ENCODE data around the gene CDK16.

The CDK16 gene

GRCh38 chrX:47198026-47198686, 20.3 kb upstream of the CDK16 start:
- Histone ChIP-seq H3K4me1 (ENCODE audit: insufficient read depth, low read length) (peaks cover 21% of the 10 kb centered on the region; the same call in 1 of the 2 replicates), H3K27ac (ENCODE audit: low read depth, low read length) (peak overlapping the region; percentile 55), H3K27me3 (ENCODE audit: insufficient read depth, low read length) (no peaks in the 10 kb centered on the region), H3K36me3 (ENCODE audit: insufficient read depth, low read length) (peaks cover 76% of the 10 kb centered on the region), H3K4me3 (ENCODE audit: low read length) (peak overlapping the region; percentile 9), H3K9ac (ENCODE audit: low read depth, low read length) (peak overlapping the region; percentile 26; the same call in 1 of the 2 replicates), H3K9me3 (ENCODE audit: insufficient read depth, low read depth, low read length) (no peaks in the 10 kb centered on the region)
- WGBS = 77% methylated on average over 7 of the region's 10 CpGs

- Histone ChIP-seq H3K4me3 (ENCODE audit: low read length) (no peak overlapping the region), H3K36me3 (ENCODE audit: insufficient read depth, low read length) (peaks cover 80% of the 10 kb centered on the region)
Measured at GRCh38 chrX:47198687-47199080, 19.8 kb upstream of the CDK16 start.

GRCh38 chrX:47199286-47199685, 19.2 kb upstream of the CDK16 start:
- H3K27ac ChIP-seq (ENCODE audit: low read depth, low read length) = no peak overlapping the region
- no peak overlapping the region for H3K4me3 ChIP-seq (ENCODE audit: low read length)
- H3K9ac ChIP-seq (ENCODE audit: low read depth, low read length) = no peak overlapping the region; the same call in 1 of the 2 replicates
- H3K27me3 ChIP-seq (ENCODE audit: insufficient read depth, low read length) = no peaks in the 10 kb centered on the region
- H3K4me1 ChIP-seq (ENCODE audit: insufficient read depth, low read length) = peaks cover 21% of the 10 kb centered on the region; the same call in 1 of the 2 replicates
- WGBS = 97% methylated on average over 10 of the region's 10 CpGs
- H3K9me3 ChIP-seq (ENCODE audit: insufficient read depth, low read depth, low read length) = no peaks in the 10 kb centered on the region
- peaks cover 86% of the 10 kb centered on the region for H3K36me3 ChIP-seq (ENCODE audit: insufficient read depth, low read length)

More at GRCh38 chrX:47198687-47199080, 19.8 kb upstream of the CDK16 start:
- H3K9ac ChIP-seq (ENCODE audit: low read depth, low read length) = no peak overlapping the region
- no peak overlapping the region for H3K27ac ChIP-seq (ENCODE audit: low read depth, low read length)
- no peaks in the 10 kb centered on the region for H3K27me3 ChIP-seq (ENCODE audit: insufficient read depth, low read length)
- 93% methylated on average over 15 of the region's 15 CpGs for WGBS
- no peaks in the 10 kb centered on the region for H3K9me3 ChIP-seq (ENCODE audit: insufficient read depth, low read depth, low read length)
- peaks cover 21% of the 10 kb centered on the region; the same call in 1 of the 2 replicates for H3K4me1 ChIP-seq (ENCODE audit: insufficient read depth, low read length)

GRCh38 chrX:47200385-47201150, 17.9 kb upstream of the CDK16 start:
- Histone ChIP-seq H3K4me1 (ENCODE audit: insufficient read depth, low read length) (peaks cover 20% of the 10 kb centered on the region; the same call in 1 of the 2 replicates), H3K27me3 (ENCODE audit: insufficient read depth, low read length) (no peaks in the 10 kb centered on the region), H3K27ac (ENCODE audit: low read depth, low read length) (no peak overlapping the region), H3K36me3 (ENCODE audit: insufficient read depth, low read length) (peaks cover 95% of the 10 kb centered on the region), H3K4me3 (ENCODE audit: low read length) (no peak overlapping the region), H3K9ac (ENCODE audit: low read depth, low read length) (no peak overlapping the region), H3K9me3 (ENCODE audit: insufficient read depth, low read depth, low read length) (no peaks in the 10 kb centered on the region)
- WGBS = 95% methylated on average over 9 of the region's 9 CpGs

GRCh38 chrX:47201345-47201944, 17.0 kb upstream of the CDK16 start:
- peaks cover 12% of the 10 kb centered on the region; the same call in 1 of the 2 replicates for H3K4me1 ChIP-seq (ENCODE audit: insufficient read depth, low read length)
- no peak overlapping the region for H3K9ac ChIP-seq (ENCODE audit: low read depth, low read length)
- 94% methylated on average over 8 of the region's 9 CpGs for WGBS
- H3K36me3 ChIP-seq (ENCODE audit: insufficient read depth, low read length) = peaks cover 96% of the 10 kb centered on the region
- H3K27me3 ChIP-seq (ENCODE audit: insufficient read depth, low read length) = no peaks in the 10 kb centered on the region
- H3K27ac ChIP-seq (ENCODE audit: low read depth, low read length) = no peak overlapping the region
- H3K4me3 ChIP-seq (ENCODE audit: low read length) = no peak overlapping the region
- no peaks in the 10 kb centered on the region for H3K9me3 ChIP-seq (ENCODE audit: insufficient read depth, low read depth, low read length)

GRCh38 chrX:47202316-47202715, 16.2 kb upstream of the CDK16 start:
- Histone ChIP-seq H3K36me3 (ENCODE audit: insufficient read depth, low read length) (peaks cover 96% of the 10 kb centered on the region), H3K27me3 (ENCODE audit: insufficient read depth, low read length) (no peaks in the 10 kb centered on the region), H3K4me3 (ENCODE audit: low read length) (no peak overlapping the region), H3K4me1 (ENCODE audit: insufficient read depth, low read length) (peaks cover 9% of the 10 kb centered on the region; the same call in 1 of the 2 replicates), H3K9me3 (ENCODE audit: insufficient read depth, low read depth, low read length) (no peaks in the 10 kb centered on the region), H3K27ac (ENCODE audit: low read depth, low read length) (no peak overlapping the region), H3K9ac (ENCODE audit: low read depth, low read length) (no peak overlapping the region)
- 96% methylated on average over 11 of the region's 11 CpGs for WGBS

- WGBS = 93% methylated on average over 4 of the region's 4 CpGs
- H3K36me3 ChIP-seq (ENCODE audit: insufficient read depth, low read length) = peaks cover 96% of the 10 kb centered on the region
Measured at GRCh38 chrX:47202877-47203276, 15.6 kb upstream of the CDK16 start.

GRCh38 chrX:47204970-47205369, 13.5 kb upstream of the CDK16 start:
- H3K27me3 ChIP-seq (ENCODE audit: insufficient read depth, low read length) = no peaks in the 10 kb centered on the region
- no peak overlapping the region for H3K9ac ChIP-seq (ENCODE audit: low read depth, low read length)
- H3K4me1 ChIP-seq (ENCODE audit: insufficient read depth, low read length) = no peaks in the 10 kb centered on the region
- 89% methylated on average over 5 of the region's 5 CpGs for WGBS
- peaks cover 97% of the 10 kb centered on the region for H3K36me3 ChIP-seq (ENCODE audit: insufficient read depth, low read length)
- no peaks in the 10 kb centered on the region for H3K9me3 ChIP-seq (ENCODE audit: insufficient read depth, low read depth, low read length)
- H3K27ac ChIP-seq (ENCODE audit: low read depth, low read length) = no peak overlapping the region
- H3K4me3 ChIP-seq (ENCODE audit: low read length) = no peak overlapping the region

More at GRCh38 chrX:47202877-47203276, 15.6 kb upstream of the CDK16 start:
- H3K4me3 ChIP-seq (ENCODE audit: low read length) = no peak overlapping the region
- no peak overlapping the region for H3K27ac ChIP-seq (ENCODE audit: low read depth, low read length)
- H3K9ac ChIP-seq (ENCODE audit: low read depth, low read length) = no peak overlapping the region
- peaks cover 3% of the 10 kb centered on the region; the same call in 1 of the 2 replicates for H3K4me1 ChIP-seq (ENCODE audit: insufficient read depth, low read length)
- H3K27me3 ChIP-seq (ENCODE audit: insufficient read depth, low read length) = no peaks in the 10 kb centered on the region
- no peaks in the 10 kb centered on the region for H3K9me3 ChIP-seq (ENCODE audit: insufficient read depth, low read depth, low read length)

- peaks cover 97% of the 10 kb centered on the region for H3K36me3 ChIP-seq (ENCODE audit: insufficient read depth, low read length)
- no peak overlapping the region for H3K4me3 ChIP-seq (ENCODE audit: low read length)
- no peaks in the 10 kb centered on the region for H3K27me3 ChIP-seq (ENCODE audit: insufficient read depth, low read length)
Measured at GRCh38 chrX:47206316-47206715, 12.2 kb upstream of the CDK16 start.

GRCh38 chrX:47208108-47208507, 10.4 kb upstream of the CDK16 start:
- no peaks in the 10 kb centered on the region for H3K4me1 ChIP-seq (ENCODE audit: insufficient read depth, low read length)
- H3K9ac ChIP-seq (ENCODE audit: low read depth, low read length) = no peak overlapping the region
- 94% methylated on average over 12 of the region's 12 CpGs for WGBS
- H3K36me3 ChIP-seq (ENCODE audit: insufficient read depth, low read length) = peaks cover 97% of the 10 kb centered on the region
- H3K27ac ChIP-seq (ENCODE audit: low read depth, low read length) = no peak overlapping the region
- H3K9me3 ChIP-seq (ENCODE audit: insufficient read depth, low read depth, low read length) = no peaks in the 10 kb centered on the region
- H3K4me3 ChIP-seq (ENCODE audit: low read length) = no peak overlapping the region
- no peaks in the 10 kb centered on the region for H3K27me3 ChIP-seq (ENCODE audit: insufficient read depth, low read length)

More at GRCh38 chrX:47206316-47206715, 12.2 kb upstream of the CDK16 start:
- no peaks in the 10 kb centered on the region for H3K9me3 ChIP-seq (ENCODE audit: insufficient read depth, low read depth, low read length)
- H3K4me1 ChIP-seq (ENCODE audit: insufficient read depth, low read length) = no peaks in the 10 kb centered on the region
- 96% methylated on average over 2 of the region's 3 CpGs for WGBS
- no peak overlapping the region for H3K27ac ChIP-seq (ENCODE audit: low read depth, low read length)
- no peak overlapping the region for H3K9ac ChIP-seq (ENCODE audit: low read depth, low read length)
